ENCODE results near the gene ACTL10.

DNA sequence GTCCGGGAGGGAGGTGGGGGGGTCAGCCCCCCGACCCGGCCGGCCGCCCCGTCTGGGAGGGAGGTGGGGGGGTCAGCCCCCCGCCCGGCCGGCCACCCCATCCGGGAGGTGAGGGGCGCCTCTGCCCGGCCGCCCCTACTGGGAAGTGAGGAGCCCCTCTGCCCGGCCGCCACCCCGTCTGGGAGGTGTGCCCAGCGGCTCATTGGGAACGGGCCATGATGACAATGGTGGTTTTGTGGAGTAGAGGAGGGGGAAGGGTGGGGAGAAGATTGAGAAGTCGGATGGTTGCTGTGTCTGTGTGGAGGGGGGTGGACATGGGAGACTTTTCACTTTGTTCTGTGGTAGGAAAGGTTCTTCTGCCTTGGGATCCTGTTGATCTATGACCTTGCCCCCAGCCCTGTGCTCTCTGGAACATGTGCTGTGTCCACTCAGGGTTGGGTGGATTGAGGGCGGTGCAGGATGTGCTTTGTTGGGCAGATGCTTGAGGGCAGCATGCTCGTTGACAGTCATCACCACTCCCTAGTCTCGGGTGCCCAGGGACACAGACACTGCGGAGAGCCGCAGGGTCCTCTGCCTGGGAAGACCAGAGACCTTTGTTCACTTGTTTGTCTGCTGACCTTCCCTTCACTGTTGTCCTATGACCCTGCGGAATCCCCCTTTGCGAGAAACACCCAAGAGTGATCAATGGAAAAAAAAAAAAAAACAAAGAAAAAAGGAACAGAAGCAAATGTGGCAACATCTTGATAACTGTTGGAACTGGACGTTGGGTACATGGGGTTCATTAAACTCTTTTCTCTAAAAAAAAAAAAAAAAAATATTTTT, 35.1 kb downstream of the ACTL10 start:
- no peak for TF ChIP-seq TAF1 (IDR thresholded peaks at IDR 0.05; ENCODE audit: borderline replicate concordance, insufficient read depth, low read length)
- TF ChIP-seq SIN3A (IDR thresholded peaks at IDR 0.05; ENCODE audit: borderline replicate concordance, insufficient read depth, low read length), result no peak
- TF ChIP-seq POLR2AphosphoS5 (IDR thresholded peaks at IDR 0.05; ENCODE audit: low read depth, low read length), result no peak
